GM12878 (cell line): ENCODE measurements around the gene BRF1. TPM values are rescaled to one million over a fixed set of nuclear protein-coding genes. Genes with fewer than 3 reads are reported as not detected.

Experiments used
- ATAC-seq: fragments of 200-7000 bp; cut with Tn5 transposase; 3 replicates; pipeline ENCODE4 v1.9.1; 2020; ENCODE audit warnings: mild to moderate bottlenecking, moderate library complexity
- BruUV-seq: library from RNA; stranded (reverse); fragments of 400-500 nt; replicated peaks from 2 replicates; lab custom pipeline; 2021; lab: Mats Ljungman, UMichigan
- CTCF ChIA-PET: fragments of 300-600 bp; sonication (Branson Sonifier 250); formaldehyde crosslinking; extraction: SDS; loops from one replicate; lab custom pipeline; 2021; ENCODE audit warnings: inconsistent platforms; lab: Yijun Ruan, JAX
- POLR2A ChIA-PET: fragments of 350-600 bp; formaldehyde crosslinking; extraction: SDS; loops from one replicate; lab custom pipeline; 2021; ENCODE audit warnings: inconsistent platforms; lab: Charles Lee
- RAD21 ChIA-PET: fragments of 300-600 bp; sonication (Branson Sonifier 250); formaldehyde crosslinking; loops from one replicate; lab custom pipeline; 2023; ENCODE audit warnings: antibody characterized with exemption; ENCODE audit not compliant: unreplicated experiment; lab: Charles Lee
- SMC1A ChIA-PET: fragments of 300-600 bp; sonication (Branson Sonifier 250); formaldehyde crosslinking; loops from one replicate; lab custom pipeline; 2023; ENCODE audit not compliant: unreplicated experiment, uncharacterized antibody; lab: Charles Lee
- DNase-seq: peaks from one replicate; pipeline ENCODE4 v3.0.0-alpha.2; 2011; ENCODE audit warnings: low read depth, low spot score
- FAIRE-seq: peaks from 3 replicates; lab custom pipeline; 2011; peaks lifted over from hg19 to GRCh38; lab: Jason Lieb, UNC
- H2AFZ ChIP-seq: 2 replicates; pipeline ENCODE4 v1.6.0; 2011; ENCODE audit warnings: low read depth, low read length, control low read depth; ENCODE audit not compliant: control insufficient read depth
- H3K27ac ChIP-seq: 2 replicates; pipeline ENCODE4 v1.5.1; 2011; ENCODE audit warnings: control low read depth; ENCODE audit not compliant: control insufficient read depth, insufficient read depth
- H3K27me3 ChIP-seq, 2 experiments: replicated peaks in 1 of 2; 2 replicates each; pipeline versions ENCODE4 v1.6.0 to v1.6.1; 2011; ENCODE audit warnings: low read length in 1 of 2; ENCODE audit not compliant: control insufficient read depth in 2 of 2, insufficient read depth in 2 of 2
- H3K36me3 ChIP-seq, 2 experiments: 2 replicates each; pipeline ENCODE4 v1.5.1; 2011; ENCODE audit warnings: low read length in 1 of 2; ENCODE audit not compliant: control insufficient read depth in 2 of 2, insufficient read depth in 2 of 2
- H3K4me1 ChIP-seq: 2 replicates; pipeline ENCODE4 v1.6.1; 2011; ENCODE audit warnings: mild to moderate bottlenecking, low read length, moderate library complexity, mixed read lengths; ENCODE audit not compliant: control insufficient read depth, insufficient read depth
- H3K4me2 ChIP-seq: 2 replicates; pipeline ENCODE4 v1.6.0; 2011; ENCODE audit warnings: control low read depth; ENCODE audit not compliant: control insufficient read depth, insufficient read depth
- H3K4me3 ChIP-seq: fragments of 200-600 bp; sonication (generic); 2 replicates; pipeline ENCODE4 v1.5.1; 2016
- H3K79me2 ChIP-seq: 2 replicates; pipeline ENCODE4 v1.6.0; 2011; ENCODE audit warnings: low read length; ENCODE audit not compliant: control insufficient read depth, insufficient read depth
- H3K9ac ChIP-seq: 2 replicates; pipeline ENCODE4 v1.8.0; 2011; ENCODE audit warnings: low read length, control low read depth, mixed read lengths; ENCODE audit not compliant: control insufficient read depth, insufficient read depth
- H3K9me3 ChIP-seq: replicated peaks from 3 replicates; pipeline ENCODE4 v1.5.1; 2011; ENCODE audit warnings: mild to moderate bottlenecking, low read length; ENCODE audit not compliant: control insufficient read depth, insufficient read depth
- H4K20me1 ChIP-seq: 2 replicates; pipeline ENCODE4 v1.6.0; 2011; ENCODE audit not compliant: control insufficient read depth, insufficient read depth
- ATF7 ChIP-seq: fragments of 450-650 bp; IDR thresholded peaks from 2 replicates; pipeline ENCODE4 v1.6.1; 2016; ENCODE audit warnings: low read depth, mild to moderate bottlenecking
- BCL11A ChIP-seq: IDR thresholded peaks from 2 replicates; pipeline ENCODE4 v1.6.1; 2011; ENCODE audit warnings: low read depth, low read length
- BHLHE40 ChIP-seq, 2 experiments: fragments of 450-650 bp in 1 of 2; IDR thresholded peaks; 2 replicates each; pipeline ENCODE4 v1.6.1; 2011 to 2017; ENCODE audit warnings: low read depth in 2 of 2, borderline replicate concordance in 1 of 2, improper control_type of control experiment in 1 of 2, low read length in 1 of 2, mild to moderate bottlenecking in 1 of 2
- ETV6 ChIP-seq, 2 experiments: fragments of 450-650 bp in 1 of 2; IDR thresholded peaks in 1 of 2; conservative IDR thresholded peaks in 1 of 2; 2 replicates each; pipeline ENCODE4 v1.6.1; 2014; ENCODE audit warnings: antibody characterized with exemption in 1 of 2, borderline replicate concordance in 1 of 2, low read depth in 1 of 2, mild to moderate bottlenecking in 1 of 2, moderate library complexity in 1 of 2
- KDM1A ChIP-seq: fragments of 200-600 bp; sonication (generic); IDR thresholded peaks from 2 replicates; pipeline ENCODE4 v1.6.1; 2016; ENCODE audit warnings: borderline replicate concordance
- NFYB ChIP-seq: IDR thresholded peaks from 2 replicates; pipeline ENCODE4 v1.6.1; 2011; ENCODE audit warnings: low read depth, mild to moderate bottlenecking, low read length, improper control_type of control experiment, moderate library complexity; ENCODE audit not compliant: insufficient read depth
- RUNX3 ChIP-seq: IDR thresholded peaks from 2 replicates; pipeline ENCODE4 v1.6.1; 2012; ENCODE audit warnings: low read length, inconsistent platforms
- SMAD1 ChIP-seq: fragments of 450-650 bp; IDR thresholded peaks from 2 replicates; pipeline ENCODE4 v1.6.1; 2018; ENCODE audit warnings: mild to moderate bottlenecking, low read depth; ENCODE audit not compliant: partially characterized antibody
- SP1 ChIP-seq: IDR thresholded peaks from one replicate; pipeline ENCODE4 v1.6.1; 2011; ENCODE audit warnings: low read depth, low read length
- TCF12 ChIP-seq: IDR thresholded peaks from 2 replicates; pipeline ENCODE4 v1.6.1; 2011; ENCODE audit warnings: low read depth, mild to moderate bottlenecking, low read length
- ZNF217 ChIP-seq: fragments of 450-650 bp; IDR thresholded peaks from 2 replicates; pipeline ENCODE4 v1.6.1; 2017; ENCODE audit warnings: antibody characterized with exemption, mild to moderate bottlenecking
- ZNF274 ChIP-seq: IDR thresholded peaks from one replicate; pipeline ENCODE4 v1.8.0; 2011; ENCODE audit not compliant: insufficient read length, insufficient read depth
- ZNF622 ChIP-seq: fragments of 450-650 bp; IDR thresholded peaks from 2 replicates; pipeline ENCODE4 v1.6.1; 2017; ENCODE audit warnings: mild to moderate bottlenecking, inconsistent platforms
- WGBS: methylation state at CpG from one replicate; pipeline ENCODE4 v1.1.6; 2016; ENCODE audit warnings: low lambda C conversion rate; ENCODE audit not compliant: insufficient replicate concordance, insufficient coverage; ENCODE audit errors: missing lambda C conversion rate; 5-methylcytosine and 5-hydroxymethylcytosine counted together
- in situ Hi-C: fragments of 300-500 bp; cut with MboI; formaldehyde crosslinking; loops from 9 replicates; pipeline ENCODE4 v1.14.3; 2018; ENCODE audit warnings: mixed read lengths
- intact Hi-C: fragments of 100-400 bp; cut with micrococcal nuclease; formaldehyde crosslinking; loops from one replicate; pipeline ENCODE4 v1.14.2; 2022; ENCODE audit not compliant: unreplicated experiment
- polyA plus RNA-seq, 11 experiments: library from polyadenylated mRNA; depleted of rRNA in 4 of 11; unstranded in 6 of 11; stranded (reverse) in 5 of 11; fragments of >200 nt; fragmentation: Nextera tagmentation in 4 of 11; fragmentation: Illumina TruSeq in 1 of 11; extraction: Ambion mirVana in 4 of 11; extraction: Trizol in 1 of 11; gene quantifications; 1 replicate in 1 of 11; 2 replicates in 10 of 11; pipeline versions ENCODE4 v1.2.1 to v1.2.3, GENCODE V29; 2011 to 2016; ENCODE audit warnings: inconsistent platforms in 2 of 11, missing spikeins in 2 of 11, low read depth in 1 of 11
- total RNA-seq, 4 experiments: library from RNA; depleted of rRNA in 3 of 4; stranded (reverse); fragments of >200 nt in 3 of 4; fragmentation: Illumina TruSeq in 1 of 4; extraction: Trizol in 1 of 4; gene quantifications; 2 replicates each; pipeline versions ENCODE4 v1.2.1 to v1.2.3, GENCODE V29; 2013 to 2021
- TF ChIP-seq, protein P1 (sequence below): fragments of 450-650 bp; IDR thresholded peaks from 2 replicates; pipeline ENCODE4 v1.6.1; 2016; ENCODE audit warnings: mild to moderate bottlenecking
- TF ChIP-seq, protein P2 (sequence below): fragments of 450-650 bp; IDR thresholded peaks from 2 replicates; pipeline ENCODE4 v1.6.1; 2014; ENCODE audit warnings: mild to moderate bottlenecking
- TF ChIP-seq, protein P3 (sequence below): fragments of 450-650 bp; IDR thresholded peaks from 2 replicates; pipeline ENCODE4 v1.6.1; 2017; ENCODE audit warnings: mild to moderate bottlenecking, moderate library complexity
- TF ChIP-seq, protein P4 (sequence below): fragments of 450-650 bp; IDR thresholded peaks from 2 replicates; pipeline ENCODE4 v1.6.1; 2017; ENCODE audit warnings: low read depth, mild to moderate bottlenecking, moderate library complexity

BRF1 gene
- total and polyA plus RNA-seq, 10 of the 15 experiments (the other 5 are each of a cell fraction or from before 2014, with no cell fraction given) = 0.21 to 33.5 (median 10.7) TPM

DNA sequence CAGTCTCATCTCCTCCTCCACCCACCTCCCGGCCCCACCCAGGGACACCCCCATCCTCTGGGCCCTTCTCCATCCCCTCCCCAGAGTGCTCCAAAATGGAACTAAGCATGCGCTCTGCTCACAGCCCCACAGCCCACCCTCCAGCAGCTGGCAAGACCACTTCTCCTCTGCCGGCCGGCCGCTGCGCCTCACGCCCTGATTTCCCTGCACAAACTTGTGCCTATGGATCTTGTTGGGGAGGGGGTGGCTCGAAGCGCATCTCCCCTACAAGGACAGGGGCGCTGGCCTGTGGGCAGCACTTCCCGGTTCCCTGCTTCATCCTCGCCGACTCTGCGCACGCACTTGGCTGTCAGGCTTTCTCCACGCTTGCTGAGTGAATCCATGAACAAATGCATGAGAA is 100.2 kb downstream of the BRF1 start:
- 69% methylated on average over 15 of the region's 16 CpGs for WGBS
- H3K9me3 ChIP-seq = no peaks in the 10 kb centered on the region
- H4K20me1 ChIP-seq = no peaks in the 10 kb centered on the region
- no peak for FAIRE-seq
- intact Hi-C loops = loop anchor here (5.0 kb wide), 2 partner anchors 108 to 327 kb away; partner anchors contain the start of gene TMEM121
- no peak for ATAC-seq
- ChIA-PET POLR2A (no interaction called here), CTCF (interaction anchor here (1.6 to 2.0 kb wide), 3 partner anchors 19 to 151 kb away, joined by 4 to 14 read pairs (median 6); no protein-coding TSS in a partner anchor), SMC1A (interaction anchor here (1.1 kb wide), 1 partner anchor 151 kb away, joined by 5 read pairs; no protein-coding TSS in a partner anchor), RAD21 (interaction anchor here (1.0 kb wide), 1 partner anchor 152 kb away, joined by 3 read pairs; no protein-coding TSS in a partner anchor)
- H3K4me1 ChIP-seq = peaks cover 7% of the 10 kb centered on the region
- H2AFZ ChIP-seq = no peak overlapping the region
- no peaks in the 10 kb centered on the region for H3K79me2 ChIP-seq
- no TSS peak for BruUV-seq
- H3K27me3 ChIP-seq = peaks cover 5 to 8% of the 10 kb centered on the region in 2 experiments; a peak in 3 of 4 replicates
- no peak overlapping the region for H3K4me2 ChIP-seq
- no peak for DNase-seq
- H3K9ac ChIP-seq = no peak overlapping the region
- H3K36me3 ChIP-seq = no peaks in the 10 kb centered on the region
- no peak overlapping the region for H3K27ac ChIP-seq
- in situ Hi-C loops = loop anchor here (5.0 kb wide), 1 partner anchor 152 kb away; no protein-coding TSS in a partner anchor
- H3K4me3 ChIP-seq = no peak overlapping the region
- TF ChIP-seq ZNF217 (no peak), KDM1A (no peak), BHLHE40 (IDR thresholded peaks at IDR 0.05; ENCODE audit: borderline replicate concordance in 1 of 2, low read depth in 2 of 2, low read length in 1 of 2) (no peak), RUNX3 (no peak), BCL11A (no peak), ZNF274 (no peak), ETV6 (conservative IDR thresholded peaks at IDR 0.05 in 1 of 2, IDR thresholded peaks at IDR 0.05 in 1 of 2; ENCODE audit: borderline replicate concordance in 1 of 2, low read depth in 1 of 2) (no peak), TCF12 (no peak), ATF7 (no peak), SMAD1 (no peak), NFYB (no peak), SP1 (no peak), ZNF622 (no peak)
- TF ChIP-seq, protein P1, sequence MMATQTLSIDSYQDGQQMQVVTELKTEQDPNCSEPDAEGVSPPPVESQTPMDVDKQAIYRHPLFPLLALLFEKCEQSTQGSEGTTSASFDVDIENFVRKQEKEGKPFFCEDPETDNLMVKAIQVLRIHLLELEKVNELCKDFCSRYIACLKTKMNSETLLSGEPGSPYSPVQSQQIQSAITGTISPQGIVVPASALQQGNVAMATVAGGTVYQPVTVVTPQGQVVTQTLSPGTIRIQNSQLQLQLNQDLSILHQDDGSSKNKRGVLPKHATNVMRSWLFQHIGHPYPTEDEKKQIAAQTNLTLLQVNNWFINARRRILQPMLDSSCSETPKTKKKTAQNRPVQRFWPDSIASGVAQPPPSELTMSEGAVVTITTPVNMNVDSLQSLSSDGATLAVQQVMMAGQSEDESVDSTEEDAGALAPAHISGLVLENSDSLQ = no peak
- TF ChIP-seq, protein P2, sequence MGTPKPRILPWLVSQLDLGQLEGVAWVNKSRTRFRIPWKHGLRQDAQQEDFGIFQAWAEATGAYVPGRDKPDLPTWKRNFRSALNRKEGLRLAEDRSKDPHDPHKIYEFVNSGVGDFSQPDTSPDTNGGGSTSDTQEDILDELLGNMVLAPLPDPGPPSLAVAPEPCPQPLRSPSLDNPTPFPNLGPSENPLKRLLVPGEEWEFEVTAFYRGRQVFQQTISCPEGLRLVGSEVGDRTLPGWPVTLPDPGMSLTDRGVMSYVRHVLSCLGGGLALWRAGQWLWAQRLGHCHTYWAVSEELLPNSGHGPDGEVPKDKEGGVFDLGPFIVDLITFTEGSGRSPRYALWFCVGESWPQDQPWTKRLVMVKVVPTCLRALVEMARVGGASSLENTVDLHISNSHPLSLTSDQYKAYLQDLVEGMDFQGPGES = no peak
- TF ChIP-seq, protein P3, sequence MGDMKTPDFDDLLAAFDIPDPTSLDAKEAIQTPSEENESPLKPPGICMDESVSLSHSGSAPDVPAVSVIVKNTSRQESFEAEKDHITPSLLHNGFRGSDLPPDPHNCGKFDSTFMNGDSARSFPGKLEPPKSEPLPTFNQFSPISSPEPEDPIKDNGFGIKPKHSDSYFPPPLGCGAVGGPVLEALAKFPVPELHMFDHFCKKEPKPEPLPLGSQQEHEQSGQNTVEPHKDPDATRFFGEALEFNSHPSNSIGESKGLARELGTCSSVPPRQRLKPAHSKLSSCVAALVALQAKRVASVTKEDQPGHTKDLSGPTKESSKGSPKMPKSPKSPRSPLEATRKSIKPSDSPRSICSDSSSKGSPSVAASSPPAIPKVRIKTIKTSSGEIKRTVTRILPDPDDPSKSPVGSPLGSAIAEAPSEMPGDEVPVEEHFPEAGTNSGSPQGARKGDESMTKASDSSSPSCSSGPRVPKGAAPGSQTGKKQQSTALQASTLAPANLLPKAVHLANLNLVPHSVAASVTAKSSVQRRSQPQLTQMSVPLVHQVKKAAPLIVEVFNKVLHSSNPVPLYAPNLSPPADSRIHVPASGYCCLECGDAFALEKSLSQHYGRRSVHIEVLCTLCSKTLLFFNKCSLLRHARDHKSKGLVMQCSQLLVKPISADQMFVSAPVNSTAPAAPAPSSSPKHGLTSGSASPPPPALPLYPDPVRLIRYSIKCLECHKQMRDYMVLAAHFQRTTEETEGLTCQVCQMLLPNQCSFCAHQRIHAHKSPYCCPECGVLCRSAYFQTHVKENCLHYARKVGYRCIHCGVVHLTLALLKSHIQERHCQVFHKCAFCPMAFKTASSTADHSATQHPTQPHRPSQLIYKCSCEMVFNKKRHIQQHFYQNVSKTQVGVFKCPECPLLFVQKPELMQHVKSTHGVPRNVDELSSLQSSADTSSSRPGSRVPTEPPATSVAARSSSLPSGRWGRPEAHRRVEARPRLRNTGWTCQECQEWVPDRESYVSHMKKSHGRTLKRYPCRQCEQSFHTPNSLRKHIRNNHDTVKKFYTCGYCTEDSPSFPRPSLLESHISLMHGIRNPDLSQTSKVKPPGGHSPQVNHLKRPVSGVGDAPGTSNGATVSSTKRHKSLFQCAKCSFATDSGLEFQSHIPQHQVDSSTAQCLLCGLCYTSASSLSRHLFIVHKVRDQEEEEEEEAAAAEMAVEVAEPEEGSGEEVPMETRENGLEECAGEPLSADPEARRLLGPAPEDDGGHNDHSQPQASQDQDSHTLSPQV = no peak
- TF ChIP-seq, protein P4, sequence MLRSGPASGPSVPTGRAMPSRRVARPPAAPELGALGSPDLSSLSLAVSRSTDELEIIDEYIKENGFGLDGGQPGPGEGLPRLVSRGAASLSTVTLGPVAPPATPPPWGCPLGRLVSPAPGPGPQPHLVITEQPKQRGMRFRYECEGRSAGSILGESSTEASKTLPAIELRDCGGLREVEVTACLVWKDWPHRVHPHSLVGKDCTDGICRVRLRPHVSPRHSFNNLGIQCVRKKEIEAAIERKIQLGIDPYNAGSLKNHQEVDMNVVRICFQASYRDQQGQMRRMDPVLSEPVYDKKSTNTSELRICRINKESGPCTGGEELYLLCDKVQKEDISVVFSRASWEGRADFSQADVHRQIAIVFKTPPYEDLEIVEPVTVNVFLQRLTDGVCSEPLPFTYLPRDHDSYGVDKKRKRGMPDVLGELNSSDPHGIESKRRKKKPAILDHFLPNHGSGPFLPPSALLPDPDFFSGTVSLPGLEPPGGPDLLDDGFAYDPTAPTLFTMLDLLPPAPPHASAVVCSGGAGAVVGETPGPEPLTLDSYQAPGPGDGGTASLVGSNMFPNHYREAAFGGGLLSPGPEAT = no peak
